Measurements from ENCODE around the gene PAGR1.
A peak's percentile ranks its signal among the peaks of the same experiment; 100 is the strongest.
"Not testable (repeated sequence)": the region's sequence is repeated elsewhere in the genome, so short reads cannot be mapped to it uniquely, and the experiment has no call there.

PAGR1 gene

DNA sequence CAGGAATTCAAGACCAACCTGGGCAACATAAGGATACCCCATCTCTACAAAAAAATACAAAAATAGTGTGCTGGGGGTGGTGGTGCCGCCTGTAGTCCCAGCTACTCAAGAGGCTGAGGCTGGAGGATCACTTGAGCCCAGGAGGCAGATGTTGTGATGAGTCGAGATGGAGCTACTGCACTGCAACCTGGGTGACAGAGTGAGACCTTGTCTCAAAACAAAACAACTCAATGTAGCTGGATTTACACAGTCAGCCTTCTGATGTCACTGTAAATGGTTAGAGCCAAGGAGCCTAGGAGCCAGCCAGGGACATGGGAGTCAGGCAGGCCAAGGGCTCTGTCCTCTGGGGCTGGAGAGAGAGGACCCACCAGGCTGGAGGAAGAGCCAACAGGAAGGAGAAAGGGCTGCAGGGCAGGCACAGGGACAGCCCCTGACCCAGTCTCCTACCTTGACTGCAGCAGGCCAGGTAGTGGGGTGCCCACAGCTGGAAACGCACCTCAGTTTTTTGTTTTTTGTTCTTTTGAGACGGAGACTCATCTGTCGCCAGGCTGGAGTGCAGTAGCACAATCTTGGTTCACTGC is 38.7 kb downstream of the PAGR1 start:
- Mint-ChIP-seq H3K9me3 (no peaks in the 10 kb centered on the region), H3K4me1 (ENCODE audit: low read depth) (peaks cover 4% of the 10 kb centered on the region), H3K27me3 (no peaks in the 10 kb centered on the region), H3K36me3 (ENCODE audit: low read depth) (peaks cover 15% of the 10 kb centered on the region), H3K4me3 (no peak overlapping the region), H3K27ac (no peak overlapping the region)

DNA sequence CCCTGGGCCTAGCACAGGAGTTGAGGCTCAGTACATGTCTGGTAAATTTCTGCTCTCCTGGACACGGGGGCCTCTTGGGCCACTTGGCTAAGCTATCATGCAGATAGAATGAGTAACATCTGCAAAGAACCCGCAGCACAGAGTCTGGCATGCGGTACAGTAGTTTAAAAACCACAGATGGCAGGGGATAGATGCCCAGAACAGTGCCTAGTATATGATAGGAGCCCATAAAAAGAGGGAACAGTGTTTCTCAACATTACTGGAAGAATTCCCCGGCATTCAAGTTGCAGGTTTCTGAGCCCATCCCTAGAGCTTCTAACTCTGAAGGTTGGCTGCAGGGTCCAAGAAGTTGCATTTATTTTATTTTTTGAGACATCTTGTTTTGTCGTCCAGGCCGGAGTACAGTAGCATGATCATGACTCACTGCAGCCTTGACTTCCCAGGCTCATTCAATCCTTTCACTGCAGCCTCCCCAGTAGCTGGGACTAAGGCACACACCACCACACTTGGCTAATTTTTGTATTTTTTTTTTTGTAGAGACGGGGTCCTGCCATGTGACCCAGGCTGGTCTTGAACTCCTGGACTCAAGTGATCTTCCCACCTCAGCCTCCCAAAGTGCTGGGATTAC is 41.3 kb downstream of the PAGR1 start:
- no peak overlapping the region for H3K27ac Mint-ChIP-seq
- H3K4me3 Mint-ChIP-seq, result no peak overlapping the region
- no peaks in the 10 kb centered on the region for H3K9me3 Mint-ChIP-seq
- no peaks in the 10 kb centered on the region for H3K27me3 Mint-ChIP-seq
- peaks cover 18% of the 10 kb centered on the region for H3K4me1 Mint-ChIP-seq (ENCODE audit: low read depth)
- H3K36me3 Mint-ChIP-seq (ENCODE audit: low read depth), result peaks cover 23% of the 10 kb centered on the region

DNA sequence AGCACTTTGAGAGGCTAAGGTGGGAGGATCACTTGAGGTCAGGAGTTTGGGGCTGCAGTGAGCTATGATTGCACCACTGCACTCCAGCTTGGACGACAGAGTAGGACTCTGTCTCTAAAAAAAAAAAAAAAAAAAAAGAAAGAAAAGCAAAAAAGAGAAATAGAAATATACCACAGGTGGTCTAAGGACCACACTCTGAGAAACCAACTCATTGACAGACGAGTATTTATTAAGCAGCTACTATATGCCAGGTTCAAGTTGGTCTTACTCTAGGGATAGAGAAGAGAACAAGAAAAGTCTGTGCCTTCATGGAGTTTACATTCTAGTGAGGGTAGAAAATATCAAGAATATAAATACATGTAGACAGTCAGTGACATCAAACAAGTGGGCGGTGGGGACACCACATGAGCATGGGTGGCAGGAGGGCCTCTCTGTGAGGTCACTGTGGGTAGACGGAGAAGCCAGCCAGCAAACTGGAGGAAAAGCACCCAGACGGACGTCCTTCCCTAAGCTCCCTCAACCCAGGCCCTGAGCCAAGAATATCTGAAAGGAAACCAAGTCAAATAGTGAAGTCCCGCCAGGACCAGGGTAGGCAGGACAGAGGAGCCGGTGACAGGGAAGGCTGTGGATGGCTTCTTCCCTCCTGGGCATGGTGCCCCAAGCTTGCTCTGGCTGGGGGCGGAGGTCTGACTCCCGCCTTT is 42.3 kb downstream of the PAGR1 start:
- no peaks in the 10 kb centered on the region for H3K27me3 Mint-ChIP-seq
- H3K4me1 Mint-ChIP-seq (ENCODE audit: low read depth), result peaks cover 18% of the 10 kb centered on the region
- H3K27ac Mint-ChIP-seq, result no peak overlapping the region
- peaks cover 23% of the 10 kb centered on the region for H3K36me3 Mint-ChIP-seq (ENCODE audit: low read depth)
- no peak overlapping the region for H3K4me3 Mint-ChIP-seq
- H3K9me3 Mint-ChIP-seq, result no peaks in the 10 kb centered on the region

DNA sequence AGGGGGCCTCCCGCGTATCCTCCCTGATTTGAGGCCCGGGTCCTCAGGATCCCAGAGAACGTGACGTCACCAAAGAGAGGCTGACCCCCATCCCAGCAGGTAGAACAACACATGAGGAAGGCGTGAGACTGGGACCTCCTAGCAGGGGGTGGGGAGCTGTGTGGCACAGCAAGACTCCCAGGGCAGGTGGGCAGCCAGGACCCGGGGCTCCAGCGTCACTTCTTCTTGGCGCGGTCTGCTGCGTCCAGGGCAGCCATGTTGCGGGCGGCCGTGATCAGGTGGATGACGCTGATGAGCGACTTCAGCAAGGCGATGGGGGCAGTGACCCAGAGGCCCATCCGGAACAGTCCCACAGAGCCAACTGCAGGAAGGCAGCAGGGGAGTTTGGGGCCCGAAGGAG is 43.0 kb downstream of the PAGR1 start:
- H3K27ac Mint-ChIP-seq, result no peak overlapping the region
- peaks cover 18% of the 10 kb centered on the region for H3K4me1 Mint-ChIP-seq (ENCODE audit: low read depth)
- H3K36me3 Mint-ChIP-seq (ENCODE audit: low read depth), result peaks cover 23% of the 10 kb centered on the region
- H3K27me3 Mint-ChIP-seq, result no peaks in the 10 kb centered on the region
- H3K9me3 Mint-ChIP-seq, result no peaks in the 10 kb centered on the region
- no peak overlapping the region for H3K4me3 Mint-ChIP-seq

DNA sequence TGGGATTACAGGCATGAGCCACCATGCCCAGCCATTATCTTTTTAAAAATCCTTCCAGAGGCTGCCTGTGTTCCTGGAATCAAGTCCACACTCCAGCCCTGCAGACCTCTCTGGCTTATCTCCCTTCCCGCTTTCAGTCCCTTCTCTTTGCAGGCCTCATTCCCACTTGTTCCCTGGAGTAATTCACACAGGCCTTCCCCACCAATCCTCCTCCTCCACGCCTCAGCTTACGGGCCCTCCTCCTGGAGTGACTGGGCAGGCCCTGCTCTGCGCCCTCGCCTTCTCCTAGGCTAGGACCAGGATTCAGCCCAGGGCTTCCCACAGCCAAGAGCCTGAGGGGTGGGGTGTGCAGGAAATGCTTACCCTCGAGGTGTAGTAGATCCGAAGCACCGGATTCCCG is 44.3 kb downstream of the PAGR1 start:
- peaks cover 23% of the 10 kb centered on the region for H3K36me3 Mint-ChIP-seq (ENCODE audit: low read depth)
- no peak overlapping the region for H3K27ac Mint-ChIP-seq
- H3K4me3 Mint-ChIP-seq, result no peak overlapping the region
- peaks cover 18% of the 10 kb centered on the region for H3K4me1 Mint-ChIP-seq (ENCODE audit: low read depth)
- no peaks in the 10 kb centered on the region for H3K27me3 Mint-ChIP-seq
- no peaks in the 10 kb centered on the region for H3K9me3 Mint-ChIP-seq

DNA sequence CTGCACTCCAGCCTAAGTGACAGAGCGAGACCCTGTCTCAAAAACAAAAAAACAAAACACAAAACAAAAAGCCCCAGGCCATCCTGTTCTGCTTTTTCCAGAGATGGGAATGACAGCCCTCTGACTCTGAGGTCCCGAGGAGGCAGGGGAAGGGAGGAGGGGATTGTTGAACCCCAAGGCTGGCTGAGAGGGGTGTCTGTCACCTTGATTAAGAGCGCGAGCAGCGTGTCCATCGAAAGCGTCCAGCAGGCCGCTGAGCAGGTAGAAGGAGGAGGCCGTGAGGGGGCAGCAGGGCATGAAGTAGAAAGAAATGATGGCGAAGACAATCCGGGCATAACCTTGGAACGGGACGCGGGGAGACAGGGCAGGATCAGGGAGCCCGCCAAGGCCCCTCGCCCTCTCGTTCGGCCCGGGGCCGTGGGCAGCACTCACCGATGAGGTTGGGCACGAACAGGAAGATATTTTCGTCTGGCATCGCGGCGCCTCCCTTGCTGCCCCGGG is 46.5 kb downstream of the PAGR1 start:
- Mint-ChIP-seq H3K4me1 (ENCODE audit: low read depth) (peaks cover 18% of the 10 kb centered on the region), H3K4me3 (peak overlapping the region; percentile 99)

DNA sequence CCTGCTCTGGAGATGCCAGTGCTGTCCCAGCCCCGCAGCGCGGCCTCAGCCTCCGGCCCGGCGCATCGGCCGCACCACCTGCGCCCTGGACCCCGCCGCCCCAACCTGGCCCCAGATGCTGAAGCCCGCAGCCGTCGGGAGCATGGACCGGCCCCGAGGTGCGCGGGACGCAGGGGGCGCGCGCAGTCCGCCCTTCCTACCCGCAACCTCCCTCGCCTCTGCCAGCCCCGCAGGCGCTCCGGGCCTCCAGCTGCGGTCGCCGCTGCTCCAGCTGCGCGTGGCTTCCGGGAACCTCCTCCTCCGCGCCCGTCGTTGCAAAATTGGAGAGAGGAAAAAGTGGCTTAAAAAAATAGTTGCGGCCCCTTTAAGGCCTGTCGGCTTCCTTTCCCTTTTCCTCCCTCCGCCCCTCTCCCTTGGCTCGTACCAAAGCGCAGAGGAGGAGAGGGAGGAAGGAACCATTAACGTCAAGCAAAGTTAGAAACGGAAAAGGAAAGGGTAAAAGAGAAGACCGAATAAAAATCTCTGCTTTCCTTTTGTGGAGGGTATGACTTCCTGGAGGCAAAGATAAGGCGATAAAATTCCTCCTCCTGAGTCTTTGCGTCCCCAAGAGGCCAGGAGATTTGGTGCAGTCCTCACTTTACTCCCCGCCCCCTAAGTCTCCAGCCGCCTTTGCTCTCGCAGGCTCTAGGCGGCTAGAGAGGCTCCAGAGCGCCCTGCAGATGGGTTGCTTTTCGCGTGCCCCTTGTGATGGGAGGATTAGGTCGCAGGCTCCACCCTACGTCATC is 47.1 kb downstream of the PAGR1 start, which contains the start of gene CDIPT:
Gene CDIPT (minus strand): TSS at position 343 of the 785 bp plus-strand sequence. CDS start 369 bp downstream, outside the sequence.
- Mint-ChIP-seq H3K4me3 (peak within 1 kb of the TSS; percentile 99), H3K27ac (peak within 1 kb of the TSS; percentile 100), H3K4me1 (ENCODE audit: low read depth) (peaks cover 18% of the 10 kb centered on the region), H3K9me3 (no peaks in the 10 kb centered on the region), H3K36me3 (ENCODE audit: low read depth) (peaks cover 23% of the 10 kb centered on the region), H3K27me3 (no peaks in the 10 kb centered on the region)

More for the DNA sequence above, 46.5 kb downstream of the PAGR1 start:
- H3K9me3 Mint-ChIP-seq, result no peaks in the 10 kb centered on the region
- no peaks in the 10 kb centered on the region for H3K27me3 Mint-ChIP-seq
- H3K27ac Mint-ChIP-seq, result peak overlapping the region; percentile 95
- peaks cover 23% of the 10 kb centered on the region for H3K36me3 Mint-ChIP-seq (ENCODE audit: low read depth)

DNA sequence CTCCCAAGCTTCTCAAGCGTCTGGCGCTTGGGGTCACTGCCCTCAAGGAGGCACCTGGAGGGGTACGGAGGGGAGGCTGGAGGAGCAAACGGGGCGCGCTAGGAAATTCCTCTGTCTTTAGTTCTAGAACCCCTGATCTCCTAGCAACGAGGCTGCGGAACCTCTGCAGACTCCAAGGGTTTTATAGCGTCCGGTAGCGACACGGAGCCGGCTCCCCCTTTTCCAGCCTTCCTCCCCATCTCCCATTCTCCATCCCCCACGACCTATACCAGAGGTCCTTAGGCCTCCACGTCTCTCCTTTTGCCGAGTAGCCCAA is 47.7 kb downstream of the PAGR1 start:
- Mint-ChIP-seq H3K4me3 (peak overlapping the region; percentile 99), H3K27me3 (no peaks in the 10 kb centered on the region), H3K36me3 (ENCODE audit: low read depth) (peaks cover 17% of the 10 kb centered on the region), H3K27ac (no peak overlapping the region), H3K9me3 (no peaks in the 10 kb centered on the region), H3K4me1 (ENCODE audit: low read depth) (peaks cover 15% of the 10 kb centered on the region)

DNA sequence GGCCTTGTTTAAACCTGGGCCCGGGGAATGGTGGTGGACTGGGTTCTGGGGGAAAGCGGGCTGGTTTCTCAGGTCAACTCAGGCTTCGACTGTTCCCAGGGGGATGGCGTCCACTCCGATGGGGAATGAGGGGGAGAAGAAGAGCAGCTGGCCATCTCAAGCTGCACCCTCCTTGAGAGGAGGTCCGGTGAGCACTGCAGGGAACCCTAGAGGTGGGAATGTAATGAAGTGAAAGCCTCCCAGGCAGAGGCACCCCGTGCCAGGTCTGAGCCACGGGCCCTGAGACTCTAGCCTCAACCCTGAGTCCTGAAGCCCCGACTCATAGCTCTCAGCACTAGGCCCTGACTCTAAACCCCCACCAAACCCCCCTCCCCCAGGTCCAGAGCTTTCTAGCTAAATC is 48.3 kb downstream of the PAGR1 start:
- Mint-ChIP-seq H3K27ac (no peak overlapping the region), H3K9me3 (no peaks in the 10 kb centered on the region), H3K36me3 (ENCODE audit: low read depth) (peaks cover 11% of the 10 kb centered on the region), H3K27me3 (no peaks in the 10 kb centered on the region), H3K4me1 (ENCODE audit: low read depth) (peaks cover 15% of the 10 kb centered on the region), H3K4me3 (peak overlapping the region; percentile 41)

DNA sequence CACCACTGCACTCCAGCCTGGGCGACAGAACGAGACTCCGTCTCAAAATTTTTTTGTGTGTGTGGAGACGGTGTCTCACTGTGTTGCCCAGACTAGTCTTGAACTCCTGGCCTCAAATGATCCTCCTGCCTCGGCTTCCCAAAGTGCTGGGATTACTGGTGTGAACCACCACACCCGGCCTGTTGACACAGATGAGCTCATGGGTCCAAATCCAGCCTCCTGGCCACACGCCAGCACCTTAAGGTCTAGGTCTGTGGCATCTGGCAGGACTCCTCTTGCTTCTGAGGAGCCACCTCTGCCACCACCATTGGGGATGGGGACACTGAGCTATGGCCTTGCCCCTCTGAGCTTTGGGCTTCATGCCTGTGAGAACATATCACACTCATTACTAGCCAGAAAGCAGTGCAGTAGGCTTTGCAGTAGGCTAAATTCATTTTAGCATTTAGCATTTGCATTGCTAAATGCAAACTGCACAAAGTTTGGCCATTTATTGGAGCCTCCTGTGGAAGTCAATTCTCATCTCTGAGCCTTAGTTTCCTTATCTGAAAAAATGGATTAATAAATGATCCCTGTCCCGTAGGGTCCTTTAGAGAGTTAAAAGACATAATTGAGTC is 52.6 kb downstream of the PAGR1 start:
- H3K36me3 Mint-ChIP-seq (ENCODE audit: low read depth), result no peaks in the 10 kb centered on the region
- no peaks in the 10 kb centered on the region for H3K27me3 Mint-ChIP-seq
- H3K4me1 Mint-ChIP-seq (ENCODE audit: low read depth), result no peaks in the 10 kb centered on the region
- no peaks in the 10 kb centered on the region for H3K9me3 Mint-ChIP-seq
- H3K4me3 Mint-ChIP-seq, result no peak overlapping the region
- no peak overlapping the region for H3K27ac Mint-ChIP-seq

DNA sequence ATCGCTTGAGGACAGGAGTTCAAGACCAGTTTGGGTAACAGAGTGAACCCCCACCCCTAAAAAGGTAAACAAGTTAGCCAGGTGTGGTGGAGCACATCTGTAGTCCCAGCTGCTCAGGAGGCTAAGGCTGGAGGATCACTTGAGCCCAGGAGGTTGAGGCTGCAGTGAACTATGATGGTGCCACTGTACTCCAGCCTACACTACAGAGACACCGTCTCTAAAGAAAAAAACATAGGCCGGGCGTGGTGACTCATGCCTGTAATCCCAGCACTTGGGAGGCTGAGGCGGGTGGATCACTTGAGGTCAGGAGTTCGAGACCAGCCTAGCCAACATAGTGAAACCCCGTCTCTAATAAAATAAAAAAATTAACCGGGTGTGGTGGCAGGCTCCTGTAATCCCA is 53.1 kb downstream of the PAGR1 start:
- not testable (repeated sequence) for H3K36me3 Mint-ChIP-seq (ENCODE audit: low read depth); H3K4me1 Mint-ChIP-seq (ENCODE audit: low read depth); H3K27me3 Mint-ChIP-seq; H3K9me3 Mint-ChIP-seq; H3K4me3 Mint-ChIP-seq; H3K27ac Mint-ChIP-seq
